ENCODE data around the gene ASF1B.

GRCh38 chr19:14094854-14095253 lies 41.5 kb downstream of the ASF1B start:
- no peak for TF ChIP-seq CTCF (conservative IDR thresholded peaks at IDR 0.05)
- TF ChIP-seq ZFX (IDR thresholded peaks at IDR 0.05) = no peak
